Kidney tubule cell (primary cell): Measurements from ENCODE around the gene CDT1.
"Not testable (repeated sequence)": the region's sequence is repeated elsewhere in the genome, so short reads cannot be mapped to it uniquely, and the experiment has no call there.

Source experiments
- DNase-seq: peaks from one replicate; pipeline ENCODE4 v3.0.0-alpha.2; 2018; ENCODE audit warnings: low spot score

The CDT1 gene

GRCh38 chr16:88782454-88783390 is 20.9 kb upstream of the CDT1 start:
- peak; percentile 88 for DNase-seq

- peak; percentile 27 for DNase-seq
Observed at GRCh38 chr16:88783391-88784073, 20.1 kb upstream of the CDT1 start.

GRCh38 chr16:88784074-88784855 is 19.3 kb upstream of the CDT1 start:
- peak; percentile 83 for DNase-seq

GRCh38 chr16:88784856-88785105 is 18.8 kb upstream of the CDT1 start:
- no peak for DNase-seq

GRCh38 chr16:88785106-88785924 is 18.3 kb upstream of the CDT1 start, which contains the start of gene PIEZO1:
Gene PIEZO1 (minus strand): TSS chr16:88785220. CDS start chr16:88784964, 256 bp downstream.
- DNase-seq: peak; percentile 71

GRCh38 chr16:88787579-88788314 is 15.8 kb upstream of the CDT1 start:
- no peak for DNase-seq

- DNase-seq: not testable (repeated sequence)
Observed at GRCh38 chr16:88788749-88789148, 14.8 kb upstream of the CDT1 start.

- DNase-seq: no peak
Observed at GRCh38 chr16:88789594-88789993, 14.0 kb upstream of the CDT1 start.

- DNase-seq: no peak
Observed at GRCh38 chr16:88790312-88791211, 13.0 kb upstream of the CDT1 start.

GRCh38 chr16:88792078-88792550 is 11.5 kb upstream of the CDT1 start:
- DNase-seq: no peak

GRCh38 chr16:88792668-88793250 is 10.8 kb upstream of the CDT1 start:
- no peak for DNase-seq

GRCh38 chr16:88793251-88793954 is 10.2 kb upstream of the CDT1 start:
- DNase-seq: no peak

GRCh38 chr16:88796278-88796677 is 7.3 kb upstream of the CDT1 start:
- DNase-seq: no peak

GRCh38 chr16:88798073-88798472 is 5.5 kb upstream of the CDT1 start:
- DNase-seq: no peak

- DNase-seq: no peak
Observed at GRCh38 chr16:88798772-88799455, 4.7 kb upstream of the CDT1 start.

- DNase-seq: no peak
Observed at GRCh38 chr16:88799569-88800276, 3.9 kb upstream of the CDT1 start.

- DNase-seq: no peak
Observed at GRCh38 chr16:88800277-88800592, 3.4 kb upstream of the CDT1 start.

GRCh38 chr16:88804173-88804551 is 573 bp downstream of the CDT1 start:
- no peak for DNase-seq
